SIG-M5 treated with dmso at 0.1 percent for 504 hours (cell line): ENCODE results near the gene LDLRAD4.

Experiments
- DNase-seq: peaks from one replicate; lab custom pipeline; 2025; ENCODE audit not compliant: unreplicated experiment; lab: John Stamatoyannopoulos, UW

Gene LDLRAD4

GRCh38 chr18:13227910-13228309 lies 9.3 kb downstream of the LDLRAD4 start:
- no peak for DNase-seq

DNA sequence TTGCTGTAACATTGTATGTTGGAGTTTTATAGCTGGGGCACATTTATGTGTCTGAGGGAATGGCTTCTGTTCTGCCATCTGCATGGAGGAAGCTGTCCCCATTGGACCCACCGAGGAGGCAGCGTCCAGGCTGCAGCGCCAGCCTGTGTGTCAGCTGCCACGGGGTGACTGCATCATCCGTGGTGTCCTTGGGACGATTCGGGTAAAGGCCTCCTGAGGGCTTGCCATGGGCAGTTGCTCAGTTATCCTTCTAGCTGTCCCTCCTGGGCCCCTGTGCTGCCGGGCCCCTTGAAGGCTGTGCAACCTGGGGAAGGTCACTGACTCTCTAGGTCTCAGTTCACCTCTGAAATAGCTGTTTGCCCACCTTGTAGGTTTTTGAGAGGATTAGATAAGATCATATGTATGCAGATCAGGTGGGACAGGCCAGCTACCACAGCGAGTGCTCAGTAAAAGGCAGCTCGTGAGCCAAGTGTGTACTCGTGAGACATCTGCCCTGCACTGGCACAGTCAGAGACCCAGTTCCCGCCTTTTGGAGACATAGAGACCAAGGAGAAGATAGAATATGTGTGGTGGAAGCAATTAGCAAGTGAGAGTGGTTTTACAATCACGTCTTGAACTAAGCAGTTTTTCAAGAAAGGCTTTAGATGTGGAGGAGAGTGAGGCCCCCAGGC lies 10.6 kb downstream of the LDLRAD4 start:
- no peak for DNase-seq

DNA sequence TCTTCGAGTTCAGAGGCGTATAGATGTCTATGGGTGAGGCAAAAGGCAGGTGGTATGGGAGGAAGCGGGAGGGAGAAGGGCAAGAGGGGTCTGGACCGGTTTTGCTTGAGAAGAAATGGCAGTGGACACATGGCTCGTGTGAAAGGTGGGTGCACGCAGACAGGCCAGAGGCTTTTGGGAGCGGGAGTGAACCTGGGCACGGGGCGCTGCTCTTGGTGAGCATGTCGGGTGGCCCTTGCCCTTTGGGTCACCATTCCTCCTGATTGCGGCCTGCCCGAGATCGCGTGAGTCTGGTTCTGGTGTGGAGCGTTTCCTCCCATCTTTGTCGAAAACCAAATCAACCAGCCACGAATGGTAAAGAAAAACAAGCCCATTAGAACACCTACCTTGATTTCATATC lies 12.6 kb downstream of the LDLRAD4 start:
- no peak for DNase-seq

GRCh38 chr18:13232086-13232917 lies 13.7 kb downstream of the LDLRAD4 start:
- DNase-seq, result no peak

DNA sequence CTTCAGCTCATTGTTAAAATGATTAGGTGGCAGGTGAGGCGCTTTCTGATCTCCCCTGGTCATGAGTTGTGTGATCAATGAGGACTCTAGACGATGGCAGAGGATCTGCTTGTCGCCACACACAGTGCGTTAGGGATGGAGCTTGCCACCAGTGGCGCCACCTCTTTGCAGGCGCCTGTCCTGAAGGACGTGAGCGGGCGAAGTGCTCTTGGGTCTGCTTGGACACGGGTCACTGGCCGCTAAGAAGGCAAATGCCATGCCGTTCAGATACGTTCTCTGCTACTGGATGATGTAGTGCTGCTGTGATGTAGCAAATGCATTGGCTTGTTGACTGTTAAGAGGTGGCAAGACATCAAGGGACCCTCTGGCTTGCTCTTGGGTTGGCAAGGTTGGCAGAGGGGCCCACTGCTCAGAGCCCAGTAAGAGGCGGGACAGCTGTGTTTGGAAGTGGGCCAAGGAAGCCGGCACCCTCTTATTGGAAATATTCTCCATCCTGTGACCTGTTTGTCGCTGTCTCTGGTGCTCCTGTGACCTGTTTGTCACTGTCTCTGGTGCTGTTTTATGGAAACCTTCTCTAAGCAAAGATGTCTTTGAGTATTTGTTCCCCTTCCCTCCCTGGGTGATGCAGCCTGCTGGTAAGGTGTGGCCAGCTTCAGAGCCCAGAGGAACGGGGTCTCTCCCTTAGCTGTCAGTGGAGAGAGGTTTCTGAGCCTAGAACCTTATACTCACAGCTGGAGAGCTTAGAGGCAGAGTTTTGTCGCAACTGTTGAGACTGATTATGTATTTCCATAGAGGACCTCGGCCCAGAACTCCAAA lies 14.6 kb downstream of the LDLRAD4 start:
- DNase-seq, result no peak

- no peak for DNase-seq
Observed at GRCh38 chr18:13233787-13234783, 15.5 kb downstream of the LDLRAD4 start.

- no peak for DNase-seq
Observed at GRCh38 chr18:13235421-13235831, 16.9 kb downstream of the LDLRAD4 start.

DNA sequence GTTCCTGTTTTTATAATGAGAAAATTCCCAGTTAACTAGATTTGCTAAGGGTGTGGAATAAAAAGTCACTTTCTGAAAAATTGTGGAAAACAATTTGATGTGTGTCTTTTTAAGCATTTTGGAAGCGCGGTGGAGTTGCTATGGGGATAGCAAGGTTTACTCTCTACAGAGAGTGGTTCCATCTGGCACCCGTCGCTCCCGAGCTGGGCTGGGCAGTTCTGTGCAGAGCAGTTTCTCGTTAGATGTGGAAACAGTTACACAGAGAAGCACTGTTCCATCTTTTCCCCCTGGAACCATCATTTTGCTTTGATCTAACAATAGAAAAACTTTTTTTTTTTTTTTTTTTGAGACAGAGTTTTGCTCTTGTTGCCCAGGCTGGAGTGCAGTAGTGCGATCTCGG lies 17.4 kb downstream of the LDLRAD4 start:
- no peak for DNase-seq

GRCh38 chr18:13236411-13236810 lies 17.9 kb downstream of the LDLRAD4 start:
- no peak for DNase-seq

GRCh38 chr18:13237073-13237472 lies 18.5 kb downstream of the LDLRAD4 start:
- no peak for DNase-seq

- DNase-seq, result no peak
Observed at GRCh38 chr18:13237641-13238040, 19.1 kb downstream of the LDLRAD4 start.

- no peak for DNase-seq
Observed at GRCh38 chr18:13239171-13239956, 20.8 kb downstream of the LDLRAD4 start.

- DNase-seq, result no peak
Observed at GRCh38 chr18:13240060-13240725, 21.6 kb downstream of the LDLRAD4 start.

DNA sequence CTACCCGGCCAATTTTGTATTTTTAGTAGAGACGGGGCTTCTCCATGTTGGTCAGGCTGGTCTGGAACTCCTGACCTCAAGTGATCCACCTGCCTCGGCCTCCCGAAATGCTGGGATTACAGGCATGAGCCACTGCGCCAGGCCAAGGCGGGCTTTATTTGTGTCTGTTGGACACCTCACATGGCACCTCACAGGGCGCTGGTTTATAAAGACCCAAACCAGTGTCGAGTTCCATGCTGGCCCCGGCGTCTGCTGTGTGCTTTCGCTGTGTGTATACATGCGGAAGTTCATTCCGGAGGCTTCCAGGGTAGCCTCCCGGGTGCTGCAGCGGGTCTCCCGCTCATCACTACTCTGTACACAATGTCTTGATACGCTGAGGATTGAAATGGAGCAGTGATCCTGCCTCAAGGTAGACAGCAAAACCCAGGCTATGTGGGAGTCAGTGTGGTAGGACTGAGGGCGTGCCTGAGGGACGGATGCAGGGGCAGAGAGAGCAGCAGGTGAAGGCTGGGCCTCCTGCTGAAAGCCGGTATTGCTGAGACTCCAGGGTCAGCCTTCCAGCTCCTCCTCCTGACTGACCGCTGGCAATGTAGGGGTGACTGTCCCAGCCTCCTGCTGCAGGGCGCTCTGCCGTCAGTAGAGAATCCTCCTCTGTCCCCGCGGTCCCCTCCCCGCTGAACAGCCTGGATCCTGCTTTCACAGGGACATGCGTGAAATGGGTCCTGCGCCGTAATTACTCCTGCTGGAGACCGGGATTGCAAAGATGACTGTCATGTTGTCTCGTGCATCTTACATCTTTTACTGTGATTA lies 22.7 kb downstream of the LDLRAD4 start:
- no peak for DNase-seq

GRCh38 chr18:13241893-13242175 lies 23.3 kb downstream of the LDLRAD4 start:
- no peak for DNase-seq

DNA sequence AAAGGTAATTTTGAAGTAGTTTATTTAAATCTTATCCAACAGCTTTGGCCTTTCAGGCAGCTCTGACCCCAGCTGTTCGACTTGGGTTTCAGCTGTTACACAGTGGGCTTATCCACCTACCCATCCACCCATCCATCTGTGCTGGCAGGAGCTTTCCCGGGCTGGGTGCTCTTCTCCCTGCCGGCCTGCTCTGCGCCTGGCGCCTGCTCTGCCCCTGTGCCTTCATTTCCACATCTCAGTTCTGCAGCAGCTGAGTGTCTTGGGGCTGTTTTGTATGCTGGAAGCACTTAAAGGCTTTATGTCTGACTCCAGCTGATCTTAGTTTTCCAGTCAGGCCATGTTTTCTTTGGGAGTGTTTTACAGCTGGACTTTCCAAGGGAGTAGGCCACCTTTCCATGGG lies 24.2 kb downstream of the LDLRAD4 start:
- DNase-seq, result no peak

DNA sequence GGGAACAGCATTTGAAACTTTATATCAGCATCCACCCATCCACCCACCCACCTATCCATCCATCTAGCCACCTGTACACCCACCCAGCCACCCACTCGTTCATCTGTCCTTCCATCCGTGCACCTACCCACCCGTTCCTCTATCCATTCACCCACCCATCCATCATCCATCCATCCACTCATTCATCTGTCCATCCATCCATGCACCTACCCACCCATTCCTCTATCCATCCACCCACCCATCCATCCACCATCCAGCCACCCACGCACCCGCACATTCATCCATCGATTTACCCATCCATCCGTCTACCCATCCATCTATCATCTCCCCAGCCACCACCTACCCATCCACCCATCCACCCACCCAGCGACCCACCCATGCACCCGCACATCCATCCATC lies 24.8 kb downstream of the LDLRAD4 start:
- no peak for DNase-seq

DNA sequence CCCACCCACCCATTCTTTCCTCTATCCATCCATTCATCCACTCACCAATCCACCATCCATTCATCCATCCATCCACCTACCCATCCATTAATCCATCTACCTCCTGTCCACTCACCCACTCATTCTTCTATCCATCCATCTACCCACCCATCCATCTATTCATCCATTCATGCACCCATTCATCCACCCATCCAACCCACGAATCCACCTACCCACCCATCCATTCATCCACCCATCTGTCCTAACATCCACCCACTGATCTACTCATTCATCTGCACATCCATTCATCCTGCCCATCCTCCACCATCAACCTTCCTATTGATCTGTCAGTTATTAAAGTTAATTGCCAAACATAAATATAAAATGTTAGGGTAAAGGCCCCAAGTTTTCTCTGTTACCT lies 25.6 kb downstream of the LDLRAD4 start:
- DNase-seq, result no peak
